Mesenchymal stem cell (in vitro differentiated cells and primary cell): ENCODE results near the gene MPZL1.

ENCODE experiments used
- DNase-seq: peaks from one replicate; pipeline ENCODE4 v3.0.0-alpha.2; 2013
- H2AFZ ChIP-seq: one replicate; pipeline ENCODE4 v1.6.1; 2013; ENCODE audit warnings: low read depth, mild to moderate bottlenecking, control low read depth, inconsistent platforms, low read length, moderate library complexity
- H2AK5ac ChIP-seq: 2 replicates; pipeline ENCODE4 v1.6.1; 2013; ENCODE audit warnings: low read length, moderate library complexity, mild to moderate bottlenecking, inconsistent platforms; ENCODE audit not compliant: severe bottlenecking
- H2BK120ac ChIP-seq: one replicate; pipeline ENCODE4 v1.6.1; 2013; ENCODE audit warnings: low read depth, mild to moderate bottlenecking, inconsistent platforms, low read length, moderate library complexity
- H2BK12ac ChIP-seq, 2 experiments: one replicate each; pipeline ENCODE4 v1.6.1; 2013; ENCODE audit warnings: inconsistent platforms in 2 of 2, low read length in 2 of 2, mild to moderate bottlenecking in 2 of 2, moderate library complexity in 2 of 2, control low read depth in 1 of 2
- H2BK15ac ChIP-seq: one replicate; pipeline ENCODE4 v1.6.1; 2013; ENCODE audit warnings: mild to moderate bottlenecking, low read depth, inconsistent platforms; ENCODE audit not compliant: poor library complexity, severe bottlenecking
- H2BK5ac ChIP-seq: 2 replicates; pipeline ENCODE4 v1.6.1; 2013; ENCODE audit warnings: low read depth, mild to moderate bottlenecking, low read length, control low read depth, inconsistent platforms; ENCODE audit not compliant: poor library complexity, severe bottlenecking
- H3K14ac ChIP-seq, 2 experiments: one replicate each; pipeline ENCODE4 v1.6.1; 2013; ENCODE audit warnings: inconsistent platforms in 2 of 2, low read length in 2 of 2, control low read depth in 1 of 2, mild to moderate bottlenecking in 1 of 2, moderate library complexity in 1 of 2
- H3K18ac ChIP-seq, 2 experiments: one replicate each; pipeline ENCODE4 v1.6.1; 2013; ENCODE audit warnings: inconsistent platforms in 2 of 2, low read length in 2 of 2, control low read depth in 1 of 2, low read depth in 1 of 2, mild to moderate bottlenecking in 1 of 2
- H3K23ac ChIP-seq, 2 experiments: one replicate each; pipeline ENCODE4 v1.6.1; 2013; ENCODE audit warnings: inconsistent platforms in 2 of 2, low read length in 2 of 2, mild to moderate bottlenecking in 2 of 2, moderate library complexity in 2 of 2, control low read depth in 1 of 2
- H3K27ac ChIP-seq: 2 replicates; pipeline ENCODE4 v1.5.1; 2013; ENCODE audit warnings: mild to moderate bottlenecking, moderate library complexity, low read length, control low read depth, inconsistent platforms; ENCODE audit not compliant: poor library complexity, severe bottlenecking
- H3K27me3 ChIP-seq, 2 experiments: 2 replicates each; pipeline versions ENCODE4 v1.6.1 to v1.7.0; 2013; ENCODE audit warnings: low read length in 2 of 2, mild to moderate bottlenecking in 2 of 2, moderate library complexity in 2 of 2, control low read depth in 1 of 2, inconsistent platforms in 1 of 2; ENCODE audit not compliant: control insufficient read depth in 1 of 2, insufficient read depth in 1 of 2
- H3K36me3 ChIP-seq, 2 experiments: 2 replicates each; pipeline versions ENCODE4 v1.6.1 to v1.7.0; 2013; ENCODE audit warnings: low read length in 2 of 2, control low read depth in 1 of 2, inconsistent platforms in 1 of 2, low read depth in 1 of 2, mild to moderate bottlenecking in 1 of 2; ENCODE audit not compliant: insufficient read depth in 2 of 2, control insufficient read depth in 1 of 2
- H3K4ac ChIP-seq, 2 experiments: one replicate each; pipeline ENCODE4 v1.6.1; 2013; ENCODE audit warnings: inconsistent platforms in 2 of 2, low read length in 2 of 2, mild to moderate bottlenecking in 2 of 2, moderate library complexity in 2 of 2, control low read depth in 1 of 2, low read depth in 1 of 2
- H3K4me1 ChIP-seq: 2 replicates; pipeline ENCODE4 v1.6.1; 2013; ENCODE audit warnings: low read depth, low read length, control low read depth; ENCODE audit not compliant: control insufficient read depth, insufficient read depth
- H3K4me2 ChIP-seq: 2 replicates; pipeline ENCODE4 v1.6.1; 2013; ENCODE audit warnings: low read length, mild to moderate bottlenecking, inconsistent platforms; ENCODE audit not compliant: poor library complexity, severe bottlenecking
- H3K4me3 ChIP-seq, 2 experiments: 2 replicates each; pipeline versions ENCODE4 v1.5.1 to v1.7.0; 2013; ENCODE audit warnings: low read length in 2 of 2, mild to moderate bottlenecking in 2 of 2, control low read depth in 1 of 2, low read depth in 1 of 2; ENCODE audit not compliant: insufficient read depth in 1 of 2
- H3K79me1 ChIP-seq: replicated peaks from 2 replicates; pipeline ENCODE4 v1.6.1; 2013; ENCODE audit warnings: mild to moderate bottlenecking, control low read depth, low read length, inconsistent platforms; ENCODE audit not compliant: poor library complexity, severe bottlenecking
- H3K9ac ChIP-seq: 2 replicates; pipeline ENCODE4 v1.7.0; 2013; ENCODE audit warnings: mild to moderate bottlenecking, low read length, moderate library complexity
- H3K9me3 ChIP-seq: 2 replicates; pipeline ENCODE4 v1.7.0; 2013; ENCODE audit warnings: mild to moderate bottlenecking, low read length; ENCODE audit not compliant: control insufficient read depth
- H4K8ac ChIP-seq: one replicate; pipeline ENCODE4 v1.6.1; 2013; ENCODE audit warnings: inconsistent platforms, mild to moderate bottlenecking, low read length, moderate library complexity
- H4K91ac ChIP-seq: one replicate; pipeline ENCODE4 v1.6.1; 2013; ENCODE audit warnings: mild to moderate bottlenecking, low read length, inconsistent platforms
- WGBS: methylation state at CpG from one replicate; pipeline ENCODE4 v1.1.7; 2013; ENCODE audit warnings: mixed read lengths; 5-methylcytosine and 5-hydroxymethylcytosine counted together

MPZL1 gene

DNA sequence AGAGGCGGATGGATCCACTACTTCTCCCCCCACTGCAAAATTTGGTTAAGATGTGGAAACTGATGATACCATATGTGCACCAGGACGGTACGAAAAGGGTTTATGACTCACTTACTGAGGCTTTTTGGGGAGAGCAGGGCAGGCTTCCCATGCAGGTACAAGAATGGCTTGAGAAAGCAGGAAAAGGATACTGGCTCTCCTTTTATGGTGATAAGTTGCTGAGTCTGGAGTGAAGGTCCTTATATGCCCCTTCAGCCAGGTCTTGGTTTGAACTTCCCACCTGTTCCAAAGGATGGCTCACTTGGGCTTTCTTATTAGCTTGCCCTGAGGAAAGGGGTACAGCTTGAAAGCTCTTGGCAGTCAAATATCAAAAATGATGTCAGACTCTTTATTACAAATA lies 23.1 kb downstream of the MPZL1 start:
- no peak overlapping the region for H3K23ac ChIP-seq
- H3K18ac ChIP-seq = no peak overlapping the region
- no peak overlapping the region for H3K14ac ChIP-seq
- H3K9me3 ChIP-seq = no peaks in the 10 kb centered on the region
- no peak overlapping the region for H4K8ac ChIP-seq
- WGBS = 88% methylated on average over 3 of the region's 3 CpGs
- no peak overlapping the region for H3K4me2 ChIP-seq
- H2AFZ ChIP-seq = no peak overlapping the region
- H3K9ac ChIP-seq = no peak overlapping the region
- H3K4me3 ChIP-seq = no peak overlapping the region
- no peak overlapping the region for H4K91ac ChIP-seq
- no peak overlapping the region for H3K4ac ChIP-seq
- H2BK5ac ChIP-seq = no peak overlapping the region
- H2BK12ac ChIP-seq = no peak overlapping the region
- no peak for DNase-seq
- no peaks in the 10 kb centered on the region for H3K36me3 ChIP-seq
- H2BK15ac ChIP-seq = no peak overlapping the region
- H2BK120ac ChIP-seq = no peak overlapping the region
- peaks cover 6% of the 10 kb centered on the region for H3K4me1 ChIP-seq
- no peaks in the 10 kb centered on the region for H3K27me3 ChIP-seq
- H3K79me1 ChIP-seq = peaks cover 2% of the 10 kb centered on the region
- H3K27ac ChIP-seq = no peak overlapping the region
- no peak overlapping the region for H2AK5ac ChIP-seq

DNA sequence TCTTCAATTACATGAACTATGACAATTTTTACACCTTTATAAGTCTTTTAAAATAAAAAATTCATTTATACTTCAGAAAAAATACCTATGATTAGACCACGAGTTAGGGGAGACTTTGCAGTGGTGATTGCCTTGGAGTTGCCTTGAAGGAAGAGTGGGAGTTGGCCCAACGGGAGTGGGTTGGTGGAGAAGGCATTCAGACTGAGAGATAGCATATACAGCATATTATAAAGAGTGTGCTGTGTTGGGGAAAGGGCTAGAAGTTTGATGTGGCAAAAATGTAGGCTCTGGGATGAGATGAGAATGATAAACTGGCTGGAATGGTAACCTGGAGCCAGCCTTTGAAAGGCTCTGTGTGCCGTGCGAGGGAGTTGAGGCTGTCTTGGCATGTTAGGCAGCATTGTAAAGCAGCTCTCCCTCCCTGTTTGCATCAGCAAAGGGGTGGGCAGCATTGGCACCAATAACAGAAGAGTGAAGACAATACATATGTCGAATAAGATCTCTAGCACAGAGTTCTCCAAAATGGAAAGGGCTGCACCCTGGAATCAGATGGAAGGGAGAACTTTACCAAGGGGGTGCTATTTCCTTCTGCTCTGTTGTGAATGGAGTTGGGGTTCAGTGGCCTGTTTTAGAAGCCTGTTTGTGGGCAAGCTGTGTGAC lies 24.4 kb downstream of the MPZL1 start:
- Histone ChIP-seq H2BK5ac (no peak overlapping the region), H2BK12ac (no peak overlapping the region), H3K4me3 (no peak overlapping the region), H3K9me3 (no peaks in the 10 kb centered on the region), H3K27me3 (no peaks in the 10 kb centered on the region), H4K8ac (no peak overlapping the region), H2BK120ac (no peak overlapping the region), H3K4me1 (peaks cover 8% of the 10 kb centered on the region), H2AK5ac (no peak overlapping the region), H3K23ac (no peak overlapping the region), H3K79me1 (peaks cover 2% of the 10 kb centered on the region), H4K91ac (no peak overlapping the region), H3K4me2 (no peak overlapping the region), H3K18ac (no peak overlapping the region), H3K4ac (no peak overlapping the region), H2AFZ (no peak overlapping the region), H3K9ac (no peak overlapping the region), H3K14ac (no peak overlapping the region), H3K27ac (no peak overlapping the region), H2BK15ac (no peak overlapping the region), H3K36me3 (no peaks in the 10 kb centered on the region)
- WGBS = 64% methylated on average over 5 of the region's 5 CpGs
- DNase-seq = no peak

DNA sequence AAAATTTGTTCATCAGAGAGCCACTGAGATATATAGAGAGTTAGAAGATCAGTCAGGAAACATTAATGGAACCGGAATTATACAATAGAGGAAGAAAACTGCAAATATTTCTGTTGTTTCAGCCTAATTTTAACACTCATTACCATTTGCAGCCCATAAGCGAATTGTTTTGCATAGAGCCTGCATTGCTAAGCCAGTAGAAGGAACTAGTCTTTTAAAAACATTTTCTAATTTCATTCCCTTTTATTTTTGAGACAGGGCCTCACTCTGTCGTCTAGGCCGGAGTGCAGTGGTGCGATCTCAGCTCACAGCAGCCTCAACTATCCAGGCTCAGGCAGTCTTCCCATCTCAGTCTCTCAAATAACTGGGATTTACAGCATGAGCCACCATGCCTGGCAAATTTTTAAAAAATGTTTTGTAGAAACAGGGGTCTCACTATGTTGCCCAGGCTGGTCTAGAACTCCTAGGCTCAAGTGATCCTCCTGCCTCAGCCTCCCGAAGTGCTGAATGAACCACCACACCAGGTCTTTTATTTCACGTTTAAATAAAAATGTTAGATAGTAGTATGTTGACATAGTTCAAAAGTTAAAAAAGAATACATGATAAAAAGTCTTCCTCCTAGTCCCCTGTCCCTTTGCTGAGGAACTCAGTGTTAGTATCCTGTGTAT lies 25.3 kb downstream of the MPZL1 start:
- Histone ChIP-seq H3K4me1 (peaks cover 7% of the 10 kb centered on the region), H3K14ac (no peak overlapping the region), H2BK12ac (no peak overlapping the region), H2AFZ (no peak overlapping the region), H2BK5ac (no peak overlapping the region), H4K8ac (no peak overlapping the region), H2BK120ac (peak overlapping the region; percentile 27), H3K9me3 (no peaks in the 10 kb centered on the region), H4K91ac (no peak overlapping the region), H3K27ac (no peak overlapping the region), H2BK15ac (no peak overlapping the region), H3K18ac (no peak overlapping the region), H3K4me3 (no peak overlapping the region), H2AK5ac (no peak overlapping the region), H3K4ac (no peak overlapping the region), H3K23ac (no peak overlapping the region), H3K27me3 (no peaks in the 10 kb centered on the region), H3K9ac (no peak overlapping the region), H3K4me2 (no peak overlapping the region), H3K36me3 (no peaks in the 10 kb centered on the region), H3K79me1 (no peaks in the 10 kb centered on the region)
- DNase-seq = no peak
- 97% methylated on average over 5 of the region's 7 CpGs for WGBS

- 100% methylated on average over 1 of the region's 1 CpG for WGBS
Measured at GRCh38 chr1:167747988-167748387, 26.2 kb downstream of the MPZL1 start.

More at GRCh38 chr1:167747988-167748387, 26.2 kb downstream of the MPZL1 start:
- H3K9ac ChIP-seq = no peak overlapping the region
- no peak overlapping the region for H2BK12ac ChIP-seq
- no peak overlapping the region for H3K4ac ChIP-seq
- H3K4me2 ChIP-seq = no peak overlapping the region
- H2BK5ac ChIP-seq = no peak overlapping the region
- DNase-seq = no peak
- H3K4me3 ChIP-seq = no peak overlapping the region
- H4K91ac ChIP-seq = no peak overlapping the region
- H3K27me3 ChIP-seq = no peaks in the 10 kb centered on the region
- H4K8ac ChIP-seq = no peak overlapping the region
- no peak overlapping the region for H2BK120ac ChIP-seq
- no peak overlapping the region for H2BK15ac ChIP-seq
- H3K18ac ChIP-seq = no peak overlapping the region
- no peak overlapping the region for H3K23ac ChIP-seq
- H3K9me3 ChIP-seq = no peaks in the 10 kb centered on the region
- H2AK5ac ChIP-seq = no peak overlapping the region
- no peaks in the 10 kb centered on the region for H3K79me1 ChIP-seq
- H3K36me3 ChIP-seq = no peaks in the 10 kb centered on the region
- no peak overlapping the region for H2AFZ ChIP-seq
- H3K27ac ChIP-seq = no peak overlapping the region
- no peak overlapping the region for H3K14ac ChIP-seq
- H3K4me1 ChIP-seq = peaks cover 9% of the 10 kb centered on the region
